Activated naive CD8-positive, alpha-beta T cell treated with anti-CD3 and anti-CD28 coated beads, Interleukin-2, amount 10 ng/mL, durations not matched to agents 7 days and 5 days (primary cell): ENCODE measurements around the gene CAPN8. TPM values are rescaled to one million over a fixed set of nuclear protein-coding genes. Genes with fewer than 3 reads are reported as not detected.
A peak's percentile ranks its signal among the peaks of the same experiment; 100 is the strongest.

Experiments
- ATAC-seq: fragments of 150-1000 bp; cut with Tn5 transposase; one replicate; pipeline ENCODE4 v1.10.0; 2021; ENCODE audit warnings: low read depth, moderate library complexity
- POLR2A ChIA-PET: fragments of 350-600 bp; sonication (Branson Sonifier 250); formaldehyde crosslinking; loops from one replicate; lab custom pipeline; 2021; ENCODE audit warnings: antibody characterized with exemption; lab: Charles Lee
- DNase-seq: peaks from one replicate; pipeline ENCODE4 v3.0.0; 2021
- H3K27ac Mint-ChIP-seq: one replicate; pipeline ENCODE4 v1.8.0; 2022; ENCODE audit warnings: mild to moderate bottlenecking, mixed read lengths
- H3K27me3 Mint-ChIP-seq: one replicate; pipeline ENCODE4 v1.8.0; 2022; ENCODE audit warnings: mild to moderate bottlenecking, moderate library complexity, mixed read lengths
- H3K36me3 Mint-ChIP-seq: one replicate; pipeline ENCODE4 v1.8.0; 2021; ENCODE audit warnings: mild to moderate bottlenecking, mixed read lengths
- H3K4me1 Mint-ChIP-seq: one replicate; pipeline ENCODE4 v1.8.0; 2021; ENCODE audit warnings: mixed read lengths
- H3K4me3 Mint-ChIP-seq: one replicate; pipeline ENCODE4 v1.8.0; 2022; ENCODE audit warnings: mild to moderate bottlenecking, moderate library complexity, mixed read lengths
- H3K9me3 Mint-ChIP-seq: one replicate; pipeline ENCODE4 v1.8.0; 2021; ENCODE audit warnings: mixed read lengths
- total RNA-seq, 2 experiments: library from RNA; stranded (reverse); gene quantifications; one replicate each; pipeline ENCODE4 v1.2.3, GENCODE V29; 2021

The CAPN8 gene
- total RNA-seq, 2 experiments from 2014 or later, result 0.28 TPM; not detected in 1

DNA sequence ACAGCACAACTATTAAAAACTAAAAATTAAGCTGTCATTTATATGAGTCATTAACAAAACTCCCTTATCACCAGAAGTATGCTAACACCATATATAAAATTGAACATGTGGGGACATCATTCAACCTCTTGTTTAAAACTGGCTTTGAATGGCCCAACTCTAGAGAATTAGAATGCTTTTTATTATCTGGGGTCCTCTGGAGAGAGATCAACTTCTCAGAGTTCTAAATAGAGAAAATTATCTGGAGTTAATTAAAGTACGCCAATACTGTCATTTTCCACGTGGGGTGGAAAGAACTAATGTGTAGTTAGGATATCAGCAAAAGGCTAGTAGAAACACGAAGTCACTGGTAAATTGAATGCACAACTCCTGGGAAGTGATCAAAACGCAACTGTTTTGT is 25.6 kb upstream of the CAPN8 start:
- Mint-ChIP-seq H3K27ac (no peak overlapping the region), H3K36me3 (no peaks in the 10 kb centered on the region), H3K4me3 (no peak overlapping the region), H3K9me3 (no peaks in the 10 kb centered on the region), H3K4me1 (no peaks in the 10 kb centered on the region), H3K27me3 (peaks cover 2% of the 10 kb centered on the region)
- POLR2A ChIA-PET, result no interaction called here
- no peak for DNase-seq
- no peak for ATAC-seq

DNA sequence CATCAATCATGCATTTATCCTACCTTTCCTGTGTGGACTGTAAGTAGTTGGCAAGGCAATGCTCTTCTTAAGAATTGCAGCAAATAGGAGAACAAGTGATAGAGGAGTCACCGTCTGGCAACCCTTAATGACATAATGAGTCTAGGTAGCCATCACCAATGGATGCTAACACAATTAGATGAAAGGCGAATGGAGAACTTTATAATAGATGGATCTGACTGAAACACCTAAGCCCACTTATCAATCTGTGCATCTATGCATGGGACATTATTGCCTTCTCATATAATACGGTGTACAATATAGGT is 18.9 kb upstream of the CAPN8 start:
- no peaks in the 10 kb centered on the region for H3K4me1 Mint-ChIP-seq
- H3K9me3 Mint-ChIP-seq, result no peaks in the 10 kb centered on the region
- DNase-seq (no peak), ATAC-seq (no peak)
- H3K27me3 Mint-ChIP-seq, result peaks cover 14% of the 10 kb centered on the region
- H3K27ac Mint-ChIP-seq, result no peak overlapping the region
- H3K36me3 Mint-ChIP-seq, result no peaks in the 10 kb centered on the region
- H3K4me3 Mint-ChIP-seq, result no peak overlapping the region
- POLR2A ChIA-PET, result no interaction called here

DNA sequence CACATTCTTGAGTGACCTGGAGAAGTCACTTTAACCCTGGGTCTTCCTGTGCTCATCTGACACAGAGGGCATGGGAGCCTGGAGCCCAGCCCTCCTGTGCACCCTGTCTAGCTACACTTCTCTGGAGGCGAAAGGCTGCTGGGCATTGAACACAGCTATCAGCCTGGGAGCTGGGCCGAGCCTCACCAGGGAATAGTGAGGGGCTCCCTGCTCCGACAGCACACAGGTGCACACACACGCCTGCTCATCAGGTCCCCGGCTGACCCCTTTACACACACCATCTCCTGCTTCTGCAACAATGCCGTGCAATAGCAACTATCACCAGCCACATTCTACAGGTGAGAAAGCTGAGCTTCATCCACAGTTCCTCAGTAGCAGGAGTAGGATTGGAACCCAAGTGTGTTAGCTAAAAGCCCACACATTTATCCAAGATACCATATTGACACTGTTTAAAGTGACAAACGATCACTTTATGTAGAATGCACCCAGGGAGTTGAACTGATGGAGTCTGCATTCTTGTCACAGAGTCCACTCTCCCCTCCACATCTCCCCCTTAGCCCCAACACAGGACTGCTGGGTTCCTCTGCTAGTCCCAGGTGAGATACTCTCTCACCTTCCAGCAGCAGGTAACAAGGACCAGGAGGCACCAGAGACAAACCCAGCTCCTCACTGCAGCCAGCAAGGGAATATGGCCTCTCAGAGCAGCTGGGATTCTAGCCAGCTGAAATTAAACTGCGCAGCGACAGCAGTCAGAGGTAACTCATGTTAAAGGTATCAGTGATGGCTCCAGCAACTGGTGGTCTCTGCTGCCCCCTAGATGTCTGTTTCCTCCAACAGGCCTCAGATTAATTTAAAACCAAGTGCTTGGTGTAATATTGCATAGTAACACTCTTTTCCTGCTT is 18.3 kb upstream of the CAPN8 start:
- DNase-seq, result peak; percentile 39
- Mint-ChIP-seq H3K9me3 (no peaks in the 10 kb centered on the region), H3K4me3 (no peak overlapping the region), H3K4me1 (no peaks in the 10 kb centered on the region), H3K27ac (no peak overlapping the region), H3K27me3 (peaks cover 14% of the 10 kb centered on the region), H3K36me3 (no peaks in the 10 kb centered on the region)
- POLR2A ChIA-PET, result no interaction called here
- peak; percentile 45 for ATAC-seq

DNA sequence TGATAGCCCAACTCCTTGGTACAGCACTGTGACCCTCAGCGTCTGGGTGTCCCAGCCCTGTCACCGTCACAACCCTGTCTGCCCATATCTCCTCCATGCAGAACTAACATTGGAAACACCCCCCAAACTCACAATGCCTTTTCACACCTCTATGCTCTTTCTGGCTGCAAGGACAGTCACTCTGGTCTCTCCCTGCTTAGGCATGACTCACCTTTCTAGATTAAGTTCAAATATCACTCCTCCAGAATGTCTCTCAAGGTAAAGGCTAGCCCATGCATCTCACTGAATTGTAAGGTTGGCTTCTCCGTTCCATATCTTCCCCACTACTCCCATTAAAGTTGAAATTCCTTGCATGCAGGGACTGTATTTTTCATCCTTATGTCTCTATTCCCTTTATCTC is 17.0 kb upstream of the CAPN8 start:
- ATAC-seq (no peak), DNase-seq (no peak)
- Mint-ChIP-seq H3K4me3 (no peak overlapping the region), H3K9me3 (no peaks in the 10 kb centered on the region), H3K4me1 (no peaks in the 10 kb centered on the region), H3K27me3 (peaks cover 14% of the 10 kb centered on the region), H3K36me3 (no peaks in the 10 kb centered on the region), H3K27ac (no peak overlapping the region)
- POLR2A ChIA-PET, result no interaction called here

DNA sequence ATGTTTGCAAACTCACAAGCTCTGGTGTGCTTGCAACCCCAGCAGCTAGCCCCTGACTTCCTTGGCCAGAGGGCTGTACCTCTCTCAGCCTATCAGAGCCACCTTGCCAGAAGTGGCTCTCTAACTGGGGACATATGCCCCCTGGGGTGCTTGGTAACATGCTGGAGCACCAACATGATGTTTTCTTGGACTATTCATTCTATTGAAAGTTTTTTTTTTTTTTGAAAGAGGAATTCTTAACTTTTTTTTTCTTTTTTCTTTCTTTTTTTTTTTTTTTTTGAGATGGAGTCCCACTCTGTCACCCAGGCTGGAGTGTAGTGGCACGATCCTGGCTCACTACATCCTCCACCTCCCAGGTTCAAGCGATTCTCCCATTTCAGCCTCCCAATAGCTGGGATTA is 14.7 kb upstream of the CAPN8 start:
- no peak overlapping the region for H3K27ac Mint-ChIP-seq
- POLR2A ChIA-PET, result no interaction called here
- no peak for DNase-seq
- H3K36me3 Mint-ChIP-seq, result no peaks in the 10 kb centered on the region
- H3K4me1 Mint-ChIP-seq, result no peaks in the 10 kb centered on the region
- peaks cover 3% of the 10 kb centered on the region for H3K9me3 Mint-ChIP-seq
- peaks cover 14% of the 10 kb centered on the region for H3K27me3 Mint-ChIP-seq
- H3K4me3 Mint-ChIP-seq, result no peak overlapping the region
- no peak for ATAC-seq

DNA sequence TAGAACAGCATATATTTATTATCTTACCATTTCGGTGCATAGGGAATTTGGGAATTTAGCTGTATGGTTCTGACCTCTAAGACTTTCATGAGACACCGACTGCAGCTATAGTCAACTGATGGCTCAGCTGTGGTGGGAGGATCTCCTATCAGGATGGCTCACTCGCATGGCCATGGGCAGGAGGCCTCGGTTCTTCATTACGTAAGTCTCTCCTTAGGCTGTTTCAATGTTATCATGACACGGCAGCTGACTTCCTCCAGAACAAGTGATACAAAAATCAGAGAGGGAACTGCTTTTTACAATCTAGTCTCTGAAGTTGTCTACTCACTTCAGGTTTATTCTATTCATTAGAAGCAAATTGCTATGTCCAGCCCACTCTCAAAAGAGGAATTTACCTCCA is 13.3 kb upstream of the CAPN8 start:
- Mint-ChIP-seq H3K27me3 (peaks cover 9% of the 10 kb centered on the region), H3K4me3 (no peak overlapping the region), H3K9me3 (peaks cover 7% of the 10 kb centered on the region), H3K27ac (no peak overlapping the region), H3K36me3 (no peaks in the 10 kb centered on the region), H3K4me1 (no peaks in the 10 kb centered on the region)
- POLR2A ChIA-PET, result no interaction called here
- no peak for ATAC-seq
- no peak for DNase-seq

DNA sequence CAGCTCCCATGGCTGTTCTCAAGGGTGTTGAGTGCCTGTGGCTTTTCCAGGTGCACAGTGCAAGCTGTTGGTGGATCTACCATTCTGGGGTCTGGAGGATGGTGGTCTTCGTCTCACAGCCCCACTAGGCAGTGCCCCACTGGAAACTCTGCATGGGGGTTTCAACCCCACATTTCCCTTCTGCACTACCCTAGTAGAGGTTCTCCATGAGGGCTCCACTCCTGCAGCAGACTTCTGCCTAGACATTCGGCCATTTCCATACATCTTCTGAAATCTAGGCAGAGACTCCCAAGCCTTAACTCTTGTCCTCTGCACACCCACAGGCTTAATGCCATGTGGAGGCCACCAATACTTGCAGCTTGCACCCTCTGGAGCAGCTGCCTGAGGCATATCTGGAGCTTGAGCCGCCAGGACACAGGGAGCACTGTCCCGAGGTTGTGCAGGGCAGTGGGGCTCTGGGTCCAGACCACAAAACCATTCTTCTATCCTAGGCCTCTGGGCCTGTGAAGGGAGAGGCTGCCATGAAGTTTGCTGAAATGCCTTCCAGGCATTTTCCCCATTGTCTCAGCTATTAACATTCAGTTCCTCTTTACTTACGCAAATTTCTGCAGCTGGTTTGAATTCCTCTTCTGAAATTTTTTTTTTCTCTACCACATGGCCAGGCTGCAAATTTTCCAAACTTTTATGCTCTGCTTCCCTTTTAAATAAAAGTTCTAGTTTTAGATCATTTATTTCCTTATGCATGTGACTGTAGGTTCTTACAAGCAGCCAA is 8.8 kb upstream of the CAPN8 start:
- Mint-ChIP-seq H3K4me3 (no peak overlapping the region), H3K27me3 (peaks cover 4% of the 10 kb centered on the region), H3K36me3 (no peaks in the 10 kb centered on the region), H3K9me3 (peaks cover 9% of the 10 kb centered on the region), H3K4me1 (no peaks in the 10 kb centered on the region), H3K27ac (no peak overlapping the region)
- POLR2A ChIA-PET, result no interaction called here
- DNase-seq (no peak), ATAC-seq (no peak)

DNA sequence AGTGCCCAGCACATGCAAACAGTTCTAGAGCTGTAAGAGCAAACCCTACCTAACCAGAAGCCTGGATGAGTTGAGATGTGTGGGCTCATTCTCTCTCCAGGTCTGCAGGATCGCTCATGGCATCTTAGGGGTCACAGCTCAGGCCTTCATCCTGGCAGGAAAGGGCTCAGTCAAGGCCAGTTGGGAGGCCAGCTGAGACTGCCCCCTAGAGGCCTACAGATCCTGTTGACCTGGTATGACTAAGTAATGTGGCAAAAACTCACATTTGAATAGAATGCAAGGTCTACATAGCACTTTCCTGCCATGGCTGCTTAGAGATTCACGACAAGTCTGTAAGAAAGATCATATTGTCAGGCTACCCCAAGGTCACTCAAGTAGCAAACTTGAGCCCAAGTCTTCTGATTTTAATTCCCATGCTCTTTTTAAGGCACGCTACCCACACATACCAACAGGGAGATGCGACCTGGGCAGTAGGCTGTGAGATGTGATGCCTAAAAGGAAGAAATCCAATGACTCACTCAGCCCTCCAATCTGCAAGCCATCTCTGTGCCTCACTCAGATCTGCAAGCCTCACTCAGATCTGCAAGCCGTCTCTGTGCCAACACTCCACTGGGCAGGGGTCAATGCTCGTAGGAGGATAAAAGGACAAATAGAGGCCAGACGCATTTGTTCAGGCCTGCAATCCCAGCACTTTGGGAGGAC is 5.1 kb upstream of the CAPN8 start:
- Mint-ChIP-seq H3K4me3 (no peak overlapping the region), H3K9me3 (peaks cover 6% of the 10 kb centered on the region), H3K4me1 (no peaks in the 10 kb centered on the region), H3K27me3 (peaks cover 4% of the 10 kb centered on the region), H3K36me3 (no peaks in the 10 kb centered on the region), H3K27ac (no peak overlapping the region)
- POLR2A ChIA-PET, result no interaction called here
- no peak for DNase-seq
- no peak for ATAC-seq

DNA sequence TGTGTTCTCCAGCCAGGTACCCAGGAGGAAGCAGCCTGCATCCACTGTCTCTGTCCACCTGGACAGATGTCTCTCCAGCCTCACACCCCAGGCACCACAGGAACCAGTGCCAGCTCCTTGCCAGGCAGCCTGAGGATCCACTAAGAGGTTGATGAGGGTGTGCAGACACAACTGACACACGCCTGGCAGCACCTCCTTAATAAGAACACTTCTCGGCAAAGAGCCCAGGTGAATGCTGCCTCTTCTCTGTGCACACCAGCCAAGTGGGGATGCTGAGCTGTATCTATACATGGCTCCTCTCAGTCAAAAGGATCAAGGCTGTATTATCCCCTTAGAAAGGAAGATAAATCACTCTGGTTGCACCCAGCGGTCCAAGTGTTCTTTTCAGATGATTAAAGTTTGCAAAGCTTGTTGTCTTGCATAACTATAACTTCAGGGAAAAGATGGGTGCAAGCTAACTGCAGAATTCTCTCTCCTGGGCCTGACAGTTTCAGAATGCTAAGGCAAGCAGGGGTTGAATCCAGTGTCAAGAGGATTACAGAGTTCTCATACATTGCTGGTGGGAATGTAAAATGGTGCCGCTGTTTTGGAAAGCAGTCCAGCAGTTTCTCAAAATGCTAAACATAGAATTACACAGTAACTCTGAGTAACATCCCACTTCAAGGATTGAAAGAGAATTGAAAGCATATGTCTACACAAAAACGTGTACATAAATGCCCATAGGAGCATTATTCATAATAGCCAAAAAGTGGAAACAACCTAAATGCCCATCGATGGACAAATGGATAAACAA is 3.7 kb upstream of the CAPN8 start:
- Mint-ChIP-seq H3K36me3 (no peaks in the 10 kb centered on the region), H3K4me3 (no peak overlapping the region), H3K27me3 (peaks cover 4% of the 10 kb centered on the region), H3K9me3 (peaks cover 2% of the 10 kb centered on the region), H3K27ac (no peak overlapping the region), H3K4me1 (no peaks in the 10 kb centered on the region)
- ATAC-seq (no peak), DNase-seq (no peak)
- POLR2A ChIA-PET, result no interaction called here

DNA sequence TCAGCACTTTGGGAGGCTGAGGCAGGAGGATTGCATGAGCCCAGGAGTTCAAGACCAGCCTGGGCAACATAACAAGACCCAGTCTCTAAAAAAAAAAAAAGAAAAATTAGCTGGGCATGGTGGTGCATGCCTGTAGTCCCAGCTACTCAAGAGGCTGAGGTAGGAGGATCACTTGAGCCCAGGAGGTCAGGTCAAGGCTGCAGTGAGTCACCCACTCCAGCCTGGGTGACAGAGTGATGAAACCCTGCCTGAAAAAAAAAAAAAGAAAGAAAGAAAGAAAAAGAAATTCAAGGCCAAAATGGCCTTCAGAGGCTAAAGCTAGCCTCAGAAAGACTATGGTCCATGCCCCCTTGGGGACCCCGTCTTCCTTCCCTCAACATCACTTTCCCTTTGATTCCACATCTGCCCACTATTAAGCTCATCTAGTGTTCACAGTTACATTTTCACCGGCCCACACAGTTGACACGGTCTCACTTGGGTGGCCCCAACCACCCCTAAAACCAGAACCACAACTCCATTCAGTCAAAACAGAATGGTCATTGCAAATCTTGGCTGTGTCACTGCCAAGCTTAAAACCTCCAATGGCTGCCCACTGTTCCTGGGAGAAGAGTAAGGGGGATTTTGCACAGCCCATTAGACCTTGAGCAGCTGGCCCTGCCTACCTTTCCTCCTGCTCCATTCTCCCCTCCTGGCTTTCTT is 2.1 kb upstream of the CAPN8 start:
- ATAC-seq, result no peak
- Mint-ChIP-seq H3K27ac (no peak overlapping the region), H3K27me3 (peaks cover 15% of the 10 kb centered on the region), H3K4me1 (peaks cover 5% of the 10 kb centered on the region), H3K4me3 (no peak overlapping the region), H3K36me3 (no peaks in the 10 kb centered on the region), H3K9me3 (no peaks in the 10 kb centered on the region)
- POLR2A ChIA-PET, result no interaction called here
- no peak for DNase-seq

DNA sequence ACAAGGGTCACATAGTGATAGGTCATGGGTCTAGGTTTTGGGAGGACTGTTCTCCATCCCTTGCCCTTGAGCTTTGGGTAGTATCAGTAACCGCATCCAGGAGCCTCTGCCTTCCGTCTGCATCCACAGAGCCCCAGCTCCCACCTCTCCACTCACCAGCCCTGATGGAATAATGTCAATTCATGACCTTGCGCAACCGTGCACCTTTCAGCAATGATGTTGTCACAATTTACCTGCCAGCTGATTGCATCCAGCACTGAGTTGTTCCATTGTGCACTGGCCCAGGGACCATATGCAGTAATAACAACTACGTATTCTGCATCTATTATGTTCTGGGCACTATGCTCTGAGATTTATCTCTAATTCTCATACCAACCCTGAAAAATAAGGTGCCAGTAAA is 1.4 kb downstream of the CAPN8 start:
- no peaks in the 10 kb centered on the region for H3K36me3 Mint-ChIP-seq
- POLR2A ChIA-PET, result no interaction called here
- DNase-seq (no peak), ATAC-seq (no peak)
- peaks cover 14% of the 10 kb centered on the region for H3K27me3 Mint-ChIP-seq
- H3K4me3 Mint-ChIP-seq, result no peak overlapping the region
- H3K27ac Mint-ChIP-seq, result no peak overlapping the region
- H3K4me1 Mint-ChIP-seq, result peaks cover 5% of the 10 kb centered on the region
- H3K9me3 Mint-ChIP-seq, result no peaks in the 10 kb centered on the region

DNA sequence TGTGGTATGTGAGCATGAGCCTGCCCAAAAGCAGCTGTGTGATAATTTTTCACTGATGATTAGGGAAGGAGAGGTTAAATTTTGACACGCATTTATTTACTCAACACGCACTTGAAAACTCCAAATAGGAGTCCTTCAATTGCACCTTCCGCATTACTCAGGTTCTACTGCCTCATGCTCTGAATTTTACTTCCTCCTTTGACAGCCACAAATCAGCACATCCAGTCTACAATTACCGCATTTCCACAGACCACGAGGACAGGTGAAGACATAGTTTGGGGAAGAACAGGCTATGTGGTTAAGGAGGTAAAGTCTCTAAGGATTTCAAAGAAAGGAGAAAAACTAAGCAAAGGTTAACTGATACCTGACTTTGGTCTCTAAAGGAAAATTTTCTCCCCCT is 2.6 kb downstream of the CAPN8 start:
- H3K4me3 Mint-ChIP-seq, result no peak overlapping the region
- POLR2A ChIA-PET, result no interaction called here
- H3K36me3 Mint-ChIP-seq, result no peaks in the 10 kb centered on the region
- ATAC-seq (no peak), DNase-seq (no peak)
- no peak overlapping the region for H3K27ac Mint-ChIP-seq
- H3K4me1 Mint-ChIP-seq, result peaks cover 5% of the 10 kb centered on the region
- no peaks in the 10 kb centered on the region for H3K9me3 Mint-ChIP-seq
- H3K27me3 Mint-ChIP-seq, result peaks cover 14% of the 10 kb centered on the region

DNA sequence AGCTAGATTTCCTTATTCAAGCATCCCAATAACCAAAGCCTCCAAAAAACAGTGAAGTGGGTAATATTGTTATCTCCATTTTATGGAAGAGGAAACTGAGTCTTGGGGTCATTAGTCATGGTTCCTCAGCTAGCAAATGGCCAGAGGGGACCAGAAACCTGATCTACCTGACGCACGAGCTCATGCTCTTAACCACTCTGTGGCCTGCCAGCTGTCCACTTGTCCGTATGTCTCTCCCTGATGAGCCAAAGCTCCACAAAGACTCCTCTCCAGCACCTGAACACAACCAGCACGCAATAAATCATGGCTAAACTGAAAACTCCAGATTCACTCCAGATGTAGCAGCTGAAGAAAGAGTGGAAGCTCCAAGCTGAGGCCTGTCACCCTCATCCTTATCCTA is 5.8 kb downstream of the CAPN8 start:
- POLR2A ChIA-PET, result no interaction called here

More for the DNA sequence above, 5.8 kb downstream of the CAPN8 start:
- Mint-ChIP-seq H3K27ac (no peak overlapping the region), H3K4me3 (no peak overlapping the region), H3K4me1 (peaks cover 5% of the 10 kb centered on the region), H3K36me3 (no peaks in the 10 kb centered on the region), H3K9me3 (no peaks in the 10 kb centered on the region), H3K27me3 (peaks cover 18% of the 10 kb centered on the region)
- DNase-seq (no peak), ATAC-seq (no peak)
